ENCODE data around the gene FLOT2.
"Not testable (repeated sequence)": the region's sequence is repeated elsewhere in the genome, so short reads cannot be mapped to it uniquely, and the experiment has no call there.

- TF ChIP-seq, protein P1, sequence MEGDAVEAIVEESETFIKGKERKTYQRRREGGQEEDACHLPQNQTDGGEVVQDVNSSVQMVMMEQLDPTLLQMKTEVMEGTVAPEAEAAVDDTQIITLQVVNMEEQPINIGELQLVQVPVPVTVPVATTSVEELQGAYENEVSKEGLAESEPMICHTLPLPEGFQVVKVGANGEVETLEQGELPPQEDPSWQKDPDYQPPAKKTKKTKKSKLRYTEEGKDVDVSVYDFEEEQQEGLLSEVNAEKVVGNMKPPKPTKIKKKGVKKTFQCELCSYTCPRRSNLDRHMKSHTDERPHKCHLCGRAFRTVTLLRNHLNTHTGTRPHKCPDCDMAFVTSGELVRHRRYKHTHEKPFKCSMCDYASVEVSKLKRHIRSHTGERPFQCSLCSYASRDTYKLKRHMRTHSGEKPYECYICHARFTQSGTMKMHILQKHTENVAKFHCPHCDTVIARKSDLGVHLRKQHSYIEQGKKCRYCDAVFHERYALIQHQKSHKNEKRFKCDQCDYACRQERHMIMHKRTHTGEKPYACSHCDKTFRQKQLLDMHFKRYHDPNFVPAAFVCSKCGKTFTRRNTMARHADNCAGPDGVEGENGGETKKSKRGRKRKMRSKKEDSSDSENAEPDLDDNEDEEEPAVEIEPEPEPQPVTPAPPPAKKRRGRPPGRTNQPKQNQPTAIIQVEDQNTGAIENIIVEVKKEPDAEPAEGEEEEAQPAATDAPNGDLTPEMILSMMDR (IDR thresholded peaks at IDR 0.05) = not testable (repeated sequence)
- TF ChIP-seq POLR2AphosphoS5, POLR2A (IDR thresholded peaks at IDR 0.05): not testable (repeated sequence)
Observed at GRCh38 chr17:28934508-28934907, 37.0 kb upstream of the FLOT2 start.
